GM23338 (cell line): ENCODE measurements around the gene BTN2A1. TPM values are rescaled to one million over a fixed set of nuclear protein-coding genes. Genes with fewer than 3 reads are reported as not detected.

Source experiments
- ATAC-seq: fragments of 200-7000 bp; cut with Tn5 transposase; 3 replicates; pipeline ENCODE4 v1.9.1; 2020
- DNase-seq: peaks from one replicate; pipeline ENCODE4 v3.0.0-alpha.2; 2015; ENCODE audit warnings: low spot score
- H2AFZ ChIP-seq: fragments of 200-600 bp; sonication (generic); 2 replicates; pipeline ENCODE4 v1.8.0; 2016; ENCODE audit warnings: antibody characterized with exemption, mild to moderate bottlenecking, moderate library complexity
- H3F3A ChIP-seq: fragments of 200-600 bp; sonication (generic); replicated peaks from 2 replicates; pipeline ENCODE4 v1.8.0; 2017; ENCODE audit warnings: antibody characterized with exemption, mixed run types, low read depth
- H3K27ac ChIP-seq: fragments of 200-600 bp; sonication (generic); 2 replicates; pipeline ENCODE4 v1.6.1; 2016; ENCODE audit warnings: low read depth
- H3K27me3 ChIP-seq: fragments of 200-600 bp; sonication (generic); 2 replicates; pipeline ENCODE4 v1.8.0; 2016; ENCODE audit warnings: mild to moderate bottlenecking, mixed run types, moderate library complexity; ENCODE audit not compliant: insufficient read depth
- H3K36me3 ChIP-seq: fragments of 200-600 bp; sonication (generic); 2 replicates; pipeline ENCODE4 v1.8.0; 2016; ENCODE audit warnings: mild to moderate bottlenecking; ENCODE audit not compliant: insufficient read depth
- H3K4me1 ChIP-seq: fragments of 200-600 bp; sonication (generic); 2 replicates; pipeline ENCODE4 v1.8.0; 2016; ENCODE audit warnings: mild to moderate bottlenecking, moderate library complexity; ENCODE audit not compliant: insufficient read depth
- H3K4me2 ChIP-seq: fragments of 200-600 bp; sonication (generic); 2 replicates; pipeline ENCODE4 v1.7.1; 2017; ENCODE audit warnings: mixed run types
- H3K4me3 ChIP-seq: fragments of 200-600 bp; sonication (generic); 2 replicates; pipeline ENCODE4 v1.6.1; 2016; ENCODE audit warnings: mixed run types
- H3K79me2 ChIP-seq: fragments of 200-600 bp; sonication (generic); replicated peaks from 2 replicates; pipeline ENCODE4 v1.8.0; 2017; ENCODE audit warnings: mild to moderate bottlenecking; ENCODE audit not compliant: insufficient read depth
- H3K9me2 ChIP-seq: fragments of 200-600 bp; sonication (generic); 2 replicates; pipeline ENCODE4 v1.8.0; 2017; ENCODE audit not compliant: insufficient read depth
- H4K20me1 ChIP-seq: fragments of 200-600 bp; sonication (generic); replicated peaks from 2 replicates; pipeline ENCODE4 v1.8.0; 2017; ENCODE audit warnings: mild to moderate bottlenecking; ENCODE audit not compliant: insufficient read depth
- H3K27ac Mint-ChIP-seq: 2 replicates; pipeline ENCODE4 v1.8.0; 2020; ENCODE audit warnings: inconsistent platforms, mild to moderate bottlenecking, moderate library complexity, mixed read lengths
- H3K27me3 Mint-ChIP-seq: 3 replicates; pipeline ENCODE4 v1.8.0; 2022; ENCODE audit warnings: low read depth, mild to moderate bottlenecking, moderate library complexity, mixed read lengths, inconsistent platforms; ENCODE audit not compliant: insufficient read depth, poor library complexity
- H3K36me3 Mint-ChIP-seq: 3 replicates; pipeline ENCODE4 v1.8.0; 2021; ENCODE audit warnings: low read depth, mild to moderate bottlenecking, inconsistent platforms, moderate library complexity, mixed read lengths
- H3K4me1 Mint-ChIP-seq: 3 replicates; pipeline ENCODE4 v1.8.0; 2020; ENCODE audit warnings: mild to moderate bottlenecking, inconsistent platforms, mixed read lengths
- H3K4me3 Mint-ChIP-seq: 3 replicates; pipeline ENCODE4 v1.8.0; 2021; ENCODE audit warnings: moderate library complexity, mild to moderate bottlenecking, inconsistent platforms, mixed read lengths
- H3K9me3 Mint-ChIP-seq: 3 replicates; pipeline ENCODE4 v1.8.0; 2020; ENCODE audit warnings: moderate library complexity, mild to moderate bottlenecking, inconsistent platforms, mixed read lengths
- CTCF ChIP-seq, 2 experiments: fragments of 200-600 bp in 1 of 2; sonication (generic) in 1 of 2; conservative IDR thresholded peaks; 2 replicates each; pipeline versions ENCODE4 v1.5.1 to v1.6.1; 2016 to 2017; ENCODE audit warnings: antibody characterized with exemption in 2 of 2, low read depth in 2 of 2, mild to moderate bottlenecking in 2 of 2, moderate library complexity in 1 of 2
- ETS1 ChIP-seq: IDR thresholded peaks from 2 replicates; pipeline ENCODE4 v1.6.1; 2016; ENCODE audit warnings: antibody characterized with exemption
- EZH2 ChIP-seq: fragments of 200-600 bp; sonication (generic); IDR thresholded peaks from one replicate; pipeline ENCODE4 v1.8.0; 2017; ENCODE audit warnings: antibody characterized with exemption, mild to moderate bottlenecking, low read depth; ENCODE audit not compliant: unreplicated experiment
- EZH2phosphoT487 ChIP-seq: fragments of 200-600 bp; sonication (generic); IDR thresholded peaks from one replicate; pipeline ENCODE4 v1.8.1; 2018; ENCODE audit warnings: antibody characterized with exemption; ENCODE audit not compliant: unreplicated experiment
- JUNB ChIP-seq: IDR thresholded peaks from one replicate; pipeline ENCODE4 v1.6.1; 2016; ENCODE audit warnings: antibody characterized with exemption; ENCODE audit not compliant: unreplicated experiment
- NANOG ChIP-seq: IDR thresholded peaks from 2 replicates; pipeline ENCODE4 v1.6.1; 2016; ENCODE audit warnings: antibody characterized with exemption, borderline replicate concordance
- ZNF114 ChIP-seq: fragments of 250-450 bp; sonication (Bioruptor Pico); IDR thresholded peaks from 2 replicates; pipeline ENCODE4 v1.5.0; 2020; ENCODE audit warnings: mild to moderate bottlenecking, moderate library complexity
- ZNF331 ChIP-seq: fragments of 250-450 bp; sonication (Bioruptor Pico); IDR thresholded peaks from 2 replicates; pipeline ENCODE4 v1.5.0; 2020; ENCODE audit warnings: low read depth, mild to moderate bottlenecking, moderate library complexity
- polyA plus RNA-seq: library from polyadenylated mRNA; unstranded; fragments of >200 nt; fragmentation: Nextera tagmentation; extraction: Ambion mirVana; gene quantifications from 2 replicates; pipeline ENCODE4 v1.2.1, GENCODE V29; 2016
- total RNA-seq: library from RNA; depleted of rRNA; stranded (reverse); fragments of >200 nt; shearing (Covaris generic); gene quantifications from 2 replicates; pipeline ENCODE4 v1.2.3, GENCODE V29; 2014
- TF ChIP-seq, protein P1 (sequence below): fragments of 250-450 bp; sonication (Bioruptor Pico); IDR thresholded peaks from 2 replicates; pipeline ENCODE4 v1.5.0; 2020; ENCODE audit warnings: mild to moderate bottlenecking, moderate library complexity

Gene BTN2A1
- total and polyA plus RNA-seq, 2 experiments from 2014 or later, result 6.3 to 7.0 TPM

DNA sequence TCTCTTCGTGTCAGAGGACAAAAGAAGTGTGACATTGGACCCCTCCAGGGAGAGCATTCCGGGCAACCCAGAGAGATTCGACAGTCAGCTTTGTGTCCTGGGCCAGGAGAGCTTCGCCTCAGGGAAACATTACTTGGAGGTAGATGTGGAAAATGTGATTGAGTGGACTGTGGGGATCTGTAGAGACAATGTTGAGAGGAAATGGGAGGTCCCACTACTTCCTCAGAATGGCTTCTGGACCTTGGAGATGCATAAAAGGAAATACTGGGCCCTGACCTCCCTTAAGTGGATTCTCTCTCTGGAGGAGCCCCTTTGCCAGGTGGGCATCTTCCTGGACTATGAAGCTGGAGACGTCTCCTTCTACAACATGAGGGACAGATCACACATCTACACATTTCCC, 27.0 kb upstream of the BTN2A1 start (continued):
- TF ChIP-seq CTCF (conservative IDR thresholded peaks at IDR 0.05; ENCODE audit: low read depth in 2 of 2), result no peak

DNA sequence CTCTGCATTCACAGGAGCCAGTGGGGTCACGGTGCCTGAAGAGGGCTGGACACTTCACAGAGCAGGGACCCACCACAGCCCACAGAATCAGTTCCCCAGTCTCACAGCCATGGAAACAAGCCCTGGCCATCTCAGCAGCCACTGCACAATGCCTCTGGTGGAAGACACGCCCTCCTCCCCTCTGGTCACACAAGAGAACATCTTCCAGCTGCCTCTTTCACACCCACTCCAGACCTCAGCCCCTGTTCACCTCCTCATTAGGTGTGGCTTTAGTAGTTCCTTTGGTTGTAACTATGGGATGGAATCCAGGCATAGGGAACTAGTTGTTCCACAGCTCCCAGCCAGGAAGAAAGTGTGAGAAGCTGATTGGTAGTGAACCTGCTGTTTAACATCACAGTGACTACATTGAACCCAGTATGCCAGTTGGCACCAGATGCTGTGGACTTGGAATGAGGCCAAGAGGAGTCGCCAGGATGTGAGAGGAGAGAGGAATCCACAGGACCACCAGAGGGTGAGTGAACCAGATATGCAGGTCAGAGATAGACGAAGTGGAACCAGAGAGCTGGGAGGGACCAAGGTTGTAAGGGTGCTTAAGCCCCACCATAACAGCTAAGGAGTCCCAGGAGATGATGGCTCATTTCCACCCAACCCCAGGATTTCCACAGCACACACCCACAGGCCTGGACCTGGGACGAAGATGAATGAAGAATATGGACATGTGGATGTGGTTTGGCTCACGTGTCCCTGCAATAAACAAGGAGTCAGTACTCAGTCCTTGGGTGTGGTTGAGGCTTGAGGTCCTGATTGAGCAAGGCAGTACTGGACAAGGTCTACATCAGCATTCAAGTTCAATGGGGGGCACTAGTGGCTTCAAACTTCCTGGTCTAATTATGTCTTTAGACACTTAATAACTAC, 26.2 kb upstream of the BTN2A1 start:
- no peak for DNase-seq
- Histone ChIP-seq H3K4me2 (no peak overlapping the region), H3K36me3 (no peaks in the 10 kb centered on the region; the same call in 1 of the 2 replicates), H2AFZ (no peak overlapping the region), H3K27ac (no peak overlapping the region), H3F3A (no peaks in the 10 kb centered on the region), H4K20me1 (no peaks in the 10 kb centered on the region), H3K27me3 (no peaks in the 10 kb centered on the region), H3K79me2 (no peaks in the 10 kb centered on the region), H3K4me3 (no peak overlapping the region), H3K4me1 (no peaks in the 10 kb centered on the region), H3K9me2 (no peaks in the 10 kb centered on the region)
- ATAC-seq, result no peak
- peaks cover 19% of the 10 kb centered on the region for H3K9me3 Mint-ChIP-seq
- no peak overlapping the region for H3K27ac Mint-ChIP-seq
- H3K36me3 Mint-ChIP-seq, result peaks cover 56% of the 10 kb centered on the region
- H3K27me3 Mint-ChIP-seq, result peaks cover 5% of the 10 kb centered on the region
- no peak overlapping the region for H3K4me3 Mint-ChIP-seq
- H3K4me1 Mint-ChIP-seq, result no peaks in the 10 kb centered on the region
- TF ChIP-seq, protein P1, sequence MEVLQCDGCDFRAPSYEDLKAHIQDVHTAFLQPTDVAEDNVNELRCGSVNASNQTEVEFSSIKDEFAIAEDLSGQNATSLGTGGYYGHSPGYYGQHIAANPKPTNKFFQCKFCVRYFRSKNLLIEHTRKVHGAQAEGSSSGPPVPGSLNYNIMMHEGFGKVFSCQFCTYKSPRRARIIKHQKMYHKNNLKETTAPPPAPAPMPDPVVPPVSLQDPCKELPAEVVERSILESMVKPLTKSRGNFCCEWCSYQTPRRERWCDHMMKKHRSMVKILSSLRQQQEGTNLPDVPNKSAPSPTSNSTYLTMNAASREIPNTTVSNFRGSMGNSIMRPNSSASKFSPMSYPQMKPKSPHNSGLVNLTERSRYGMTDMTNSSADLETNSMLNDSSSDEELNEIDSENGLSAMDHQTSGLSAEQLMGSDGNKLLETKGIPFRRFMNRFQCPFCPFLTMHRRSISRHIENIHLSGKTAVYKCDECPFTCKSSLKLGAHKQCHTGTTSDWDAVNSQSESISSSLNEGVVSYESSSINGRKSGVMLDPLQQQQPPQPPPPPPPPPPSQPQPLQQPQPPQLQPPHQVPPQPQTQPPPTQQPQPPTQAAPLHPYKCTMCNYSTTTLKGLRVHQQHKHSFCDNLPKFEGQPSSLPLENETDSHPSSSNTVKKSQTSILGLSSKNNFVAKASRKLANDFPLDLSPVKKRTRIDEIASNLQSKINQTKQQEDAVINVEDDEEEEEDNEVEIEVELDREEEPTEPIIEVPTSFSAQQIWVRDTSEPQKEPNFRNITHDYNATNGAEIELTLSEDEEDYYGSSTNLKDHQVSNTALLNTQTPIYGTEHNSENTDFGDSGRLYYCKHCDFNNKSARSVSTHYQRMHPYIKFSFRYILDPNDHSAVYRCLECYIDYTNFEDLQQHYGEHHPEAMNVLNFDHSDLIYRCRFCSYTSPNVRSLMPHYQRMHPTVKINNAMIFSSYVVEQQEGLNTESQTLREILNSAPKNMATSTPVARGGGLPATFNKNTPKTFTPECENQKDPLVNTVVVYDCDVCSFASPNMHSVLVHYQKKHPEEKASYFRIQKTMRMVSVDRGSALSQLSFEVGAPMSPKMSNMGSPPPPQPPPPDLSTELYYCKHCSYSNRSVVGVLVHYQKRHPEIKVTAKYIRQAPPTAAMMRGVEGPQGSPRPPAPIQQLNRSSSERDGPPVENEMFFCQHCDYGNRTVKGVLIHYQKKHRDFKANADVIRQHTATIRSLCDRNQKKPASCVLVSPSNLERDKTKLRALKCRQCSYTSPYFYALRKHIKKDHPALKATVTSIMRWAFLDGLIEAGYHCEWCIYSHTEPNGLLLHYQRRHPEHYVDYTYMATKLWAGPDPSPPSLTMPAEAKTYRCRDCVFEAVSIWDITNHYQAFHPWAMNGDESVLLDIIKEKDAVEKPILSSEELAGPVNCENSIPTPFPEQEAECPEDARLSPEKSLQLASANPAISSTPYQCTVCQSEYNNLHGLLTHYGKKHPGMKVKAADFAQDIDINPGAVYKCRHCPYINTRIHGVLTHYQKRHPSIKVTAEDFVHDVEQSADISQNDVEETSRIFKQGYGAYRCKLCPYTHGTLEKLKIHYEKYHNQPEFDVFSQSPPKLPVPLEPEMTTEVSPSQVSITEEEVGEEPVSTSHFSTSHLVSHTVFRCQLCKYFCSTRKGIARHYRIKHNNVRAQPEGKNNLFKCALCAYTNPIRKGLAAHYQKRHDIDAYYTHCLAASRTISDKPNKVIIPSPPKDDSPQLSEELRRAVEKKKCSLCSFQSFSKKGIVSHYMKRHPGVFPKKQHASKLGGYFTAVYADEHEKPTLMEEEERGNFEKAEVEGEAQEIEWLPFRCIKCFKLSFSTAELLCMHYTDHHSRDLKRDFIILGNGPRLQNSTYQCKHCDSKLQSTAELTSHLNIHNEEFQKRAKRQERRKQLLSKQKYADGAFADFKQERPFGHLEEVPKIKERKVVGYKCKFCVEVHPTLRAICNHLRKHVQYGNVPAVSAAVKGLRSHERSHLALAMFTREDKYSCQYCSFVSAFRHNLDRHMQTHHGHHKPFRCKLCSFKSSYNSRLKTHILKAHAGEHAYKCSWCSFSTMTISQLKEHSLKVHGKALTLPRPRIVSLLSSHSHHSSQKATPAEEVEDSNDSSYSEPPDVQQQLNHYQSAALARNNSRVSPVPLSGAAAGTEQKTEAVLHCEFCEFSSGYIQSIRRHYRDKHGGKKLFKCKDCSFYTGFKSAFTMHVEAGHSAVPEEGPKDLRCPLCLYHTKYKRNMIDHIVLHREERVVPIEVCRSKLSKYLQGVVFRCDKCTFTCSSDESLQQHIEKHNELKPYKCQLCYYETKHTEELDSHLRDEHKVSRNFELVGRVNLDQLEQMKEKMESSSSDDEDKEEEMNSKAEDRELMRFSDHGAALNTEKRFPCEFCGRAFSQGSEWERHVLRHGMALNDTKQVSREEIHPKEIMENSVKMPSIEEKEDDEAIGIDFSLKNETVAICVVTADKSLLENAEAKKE (CRISPR knock-in tag), result no peak
- TF ChIP-seq ZNF114 (CRISPR knock-in tag), result no peak
- TF ChIP-seq NANOG, result no peak
- no peak for TF ChIP-seq EZH2
- TF ChIP-seq ZNF331, result no peak
- no peak for TF ChIP-seq EZH2phosphoT487
- no peak for TF ChIP-seq ETS1
- no peak for TF ChIP-seq CTCF (conservative IDR thresholded peaks at IDR 0.05; ENCODE audit: low read depth in 2 of 2)
- TF ChIP-seq JUNB, result no peak
